ENCODE data around the gene FLCN. TPM values are rescaled to one million over a fixed set of nuclear protein-coding genes. Genes with fewer than 3 reads are reported as not detected.

FLCN gene
- polyA plus RNA-seq, 1 donor (not counting 4 experiments of a cell fraction or from before 2014, with no cell fraction given): 12.5 TPM

DNA sequence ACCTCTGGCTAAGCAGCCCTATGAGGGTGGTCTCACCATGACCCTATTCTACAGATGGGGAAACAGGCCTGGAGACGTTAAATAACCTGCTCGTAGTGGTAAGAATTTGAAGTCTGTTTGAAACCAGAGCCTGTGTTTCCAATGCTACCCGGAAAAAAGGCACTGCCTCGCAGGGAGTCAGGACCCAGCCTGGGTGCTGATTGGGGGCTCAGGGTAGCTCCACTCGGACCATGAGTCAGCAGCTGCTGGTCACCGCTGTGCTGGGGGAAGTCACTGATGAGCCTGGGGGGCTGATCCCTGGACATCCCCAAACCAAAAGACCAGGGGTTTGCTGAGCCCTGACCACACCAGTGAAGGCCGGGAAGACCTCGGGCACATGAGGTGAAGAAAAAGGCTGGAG lies 21.4 kb downstream of the FLCN start:
- Histone ChIP-seq H3K9me1 (ENCODE audit: control insufficient read depth, extremely low read depth, insufficient read depth, low read length) (no peaks in the 10 kb centered on the region), H3K4me3 (ENCODE audit: control insufficient read depth in 2 of 3, extremely low read depth in 1 of 3, insufficient read depth in 2 of 3, low read depth in 1 of 3, low read length in 3 of 3) (no peak overlapping the region), H3K4me1 (ENCODE audit: control insufficient read depth, extremely low read depth, insufficient read depth, low read length) (no peaks in the 10 kb centered on the region), H3K36me3 (ENCODE audit: control insufficient read depth in 2 of 2, extremely low read depth in 1 of 2, insufficient read depth in 2 of 2, low read length in 2 of 2) (peaks cover 29 to 60% of the 10 kb centered on the region in 2 experiments), H3K9me3 (ENCODE audit: control insufficient read depth, low read depth, low read length) (no peaks in the 10 kb centered on the region), H3K27me3 (ENCODE audit: control insufficient read depth, extremely low read depth, insufficient read depth, low read length) (no peaks in the 10 kb centered on the region), H4K20me1 (ENCODE audit: control insufficient read depth, extremely low read depth, insufficient read depth, low read length) (peaks cover under 1% of the 10 kb centered on the region), H3K79me2 (ENCODE audit: control insufficient read depth, insufficient read depth, low read length) (no peaks in the 10 kb centered on the region), H3K9ac (ENCODE audit: control insufficient read depth, extremely low read depth, insufficient read depth, low read length) (no peak overlapping the region), H3K27ac (ENCODE audit: control insufficient read depth, insufficient read depth, low read length) (no peak overlapping the region), H2AFZ (ENCODE audit: control insufficient read depth, low read length) (no peak overlapping the region), H3K4me2 (ENCODE audit: control insufficient read depth, extremely low read depth, insufficient read depth, low read depth, low read length) (no peak overlapping the region)
- FAIRE-seq (no peak), DNase-seq (ENCODE audit: low read depth, low spot score) (no peak)
- dilution Hi-C loops (cut with MboI; ENCODE audit: extremely low pct_ligation_motif_present, low sequenced_read_pairs): no loop called here
- TF ChIP-seq, protein P1, sequence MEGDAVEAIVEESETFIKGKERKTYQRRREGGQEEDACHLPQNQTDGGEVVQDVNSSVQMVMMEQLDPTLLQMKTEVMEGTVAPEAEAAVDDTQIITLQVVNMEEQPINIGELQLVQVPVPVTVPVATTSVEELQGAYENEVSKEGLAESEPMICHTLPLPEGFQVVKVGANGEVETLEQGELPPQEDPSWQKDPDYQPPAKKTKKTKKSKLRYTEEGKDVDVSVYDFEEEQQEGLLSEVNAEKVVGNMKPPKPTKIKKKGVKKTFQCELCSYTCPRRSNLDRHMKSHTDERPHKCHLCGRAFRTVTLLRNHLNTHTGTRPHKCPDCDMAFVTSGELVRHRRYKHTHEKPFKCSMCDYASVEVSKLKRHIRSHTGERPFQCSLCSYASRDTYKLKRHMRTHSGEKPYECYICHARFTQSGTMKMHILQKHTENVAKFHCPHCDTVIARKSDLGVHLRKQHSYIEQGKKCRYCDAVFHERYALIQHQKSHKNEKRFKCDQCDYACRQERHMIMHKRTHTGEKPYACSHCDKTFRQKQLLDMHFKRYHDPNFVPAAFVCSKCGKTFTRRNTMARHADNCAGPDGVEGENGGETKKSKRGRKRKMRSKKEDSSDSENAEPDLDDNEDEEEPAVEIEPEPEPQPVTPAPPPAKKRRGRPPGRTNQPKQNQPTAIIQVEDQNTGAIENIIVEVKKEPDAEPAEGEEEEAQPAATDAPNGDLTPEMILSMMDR (optimal IDR thresholded peaks at IDR 0.05 in 1 of 3, IDR thresholded peaks at IDR 0.05 in 1 of 3, conservative IDR thresholded peaks at IDR 0.05 in 1 of 3; ENCODE audit: extremely low read depth in 1 of 3, insufficient read depth in 2 of 3, low read length in 3 of 3): no peak
- TF ChIP-seq EZH2 (IDR thresholded peaks at IDR 0.05; ENCODE audit: low read length): no peak

DNA sequence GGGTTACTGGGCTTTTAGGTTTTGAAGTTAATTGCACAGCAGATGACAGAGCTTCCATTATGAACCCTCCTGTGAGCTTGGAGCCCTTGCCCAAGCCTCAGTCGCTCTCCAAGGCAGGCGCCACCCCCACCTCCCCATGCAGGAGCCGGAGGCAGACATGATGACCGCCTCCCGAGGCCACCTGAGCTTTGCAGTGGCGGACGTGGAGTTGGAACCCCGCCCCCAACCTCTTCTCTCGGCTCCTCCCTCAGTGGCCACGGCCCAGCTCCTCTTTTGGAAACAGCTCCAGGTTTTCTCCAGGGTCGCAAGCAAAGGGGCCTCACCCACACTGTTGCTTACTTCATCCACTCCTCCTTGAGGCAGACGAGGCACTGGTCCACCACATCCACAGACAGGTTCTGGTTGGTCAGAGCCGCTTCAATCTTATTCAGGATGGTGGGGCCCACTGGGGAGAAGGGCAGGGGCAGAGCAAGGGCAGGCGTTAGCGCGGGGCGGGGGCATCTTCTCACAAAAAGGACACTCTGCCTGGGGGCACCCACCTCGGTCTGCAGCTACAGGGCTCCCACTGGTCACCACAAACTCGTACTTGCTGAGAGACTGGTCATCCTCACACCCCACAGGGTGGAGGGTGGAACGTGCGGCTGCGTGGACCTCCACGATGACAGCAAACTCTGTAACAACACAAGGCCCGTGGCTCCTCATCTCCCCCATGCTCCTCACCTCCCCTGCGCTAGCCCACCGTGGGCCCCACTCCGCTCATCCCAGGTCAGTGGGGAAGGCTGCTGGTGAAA lies 22.1 kb downstream of the FLCN start:
- no peak for TF ChIP-seq EZH2 (IDR thresholded peaks at IDR 0.05; ENCODE audit: low read length)
- TF ChIP-seq, protein P1 (optimal IDR thresholded peaks at IDR 0.05 in 1 of 3, IDR thresholded peaks at IDR 0.05 in 1 of 3, conservative IDR thresholded peaks at IDR 0.05 in 1 of 3; ENCODE audit: extremely low read depth in 1 of 3, insufficient read depth in 2 of 3, low read length in 3 of 3): no peak
- H4K20me1 ChIP-seq (ENCODE audit: control insufficient read depth, extremely low read depth, insufficient read depth, low read length): no peaks in the 10 kb centered on the region
- no peaks in the 10 kb centered on the region for H3K9me1 ChIP-seq (ENCODE audit: control insufficient read depth, extremely low read depth, insufficient read depth, low read length)
- H3K4me3 ChIP-seq (ENCODE audit: control insufficient read depth in 2 of 3, extremely low read depth in 1 of 3, insufficient read depth in 2 of 3, low read depth in 1 of 3, low read length in 3 of 3): no peak overlapping the region
- H2AFZ ChIP-seq (ENCODE audit: control insufficient read depth, low read length): no peak overlapping the region
- no peak overlapping the region for H3K4me2 ChIP-seq (ENCODE audit: control insufficient read depth, extremely low read depth, insufficient read depth, low read depth, low read length)
- H3K9ac ChIP-seq (ENCODE audit: control insufficient read depth, extremely low read depth, insufficient read depth, low read length): no peak overlapping the region
- H3K9me3 ChIP-seq (ENCODE audit: control insufficient read depth, low read depth, low read length): no peaks in the 10 kb centered on the region
- peaks cover 26 to 57% of the 10 kb centered on the region in 2 experiments for H3K36me3 ChIP-seq (ENCODE audit: control insufficient read depth in 2 of 2, extremely low read depth in 1 of 2, insufficient read depth in 2 of 2, low read length in 2 of 2)
- no peaks in the 10 kb centered on the region for H3K27me3 ChIP-seq (ENCODE audit: control insufficient read depth, extremely low read depth, insufficient read depth, low read length)
- no peak for DNase-seq (ENCODE audit: low read depth, low spot score)
- no peaks in the 10 kb centered on the region for H3K79me2 ChIP-seq (ENCODE audit: control insufficient read depth, insufficient read depth, low read length)
- dilution Hi-C loops (cut with MboI; ENCODE audit: extremely low pct_ligation_motif_present, low sequenced_read_pairs): no loop called here
- no peak for FAIRE-seq
- no peak overlapping the region for H3K27ac ChIP-seq (ENCODE audit: control insufficient read depth, insufficient read depth, low read length)
- no peaks in the 10 kb centered on the region for H3K4me1 ChIP-seq (ENCODE audit: control insufficient read depth, extremely low read depth, insufficient read depth, low read length)

All from keratinocyte (primary cell).